NCI-H1092 (cell line): ENCODE data around the gene IER5L.

Experiments
- DNase-seq: peaks from one replicate; lab custom pipeline; 2025; lab: John Stamatoyannopoulos, UW

IER5L gene

DNA sequence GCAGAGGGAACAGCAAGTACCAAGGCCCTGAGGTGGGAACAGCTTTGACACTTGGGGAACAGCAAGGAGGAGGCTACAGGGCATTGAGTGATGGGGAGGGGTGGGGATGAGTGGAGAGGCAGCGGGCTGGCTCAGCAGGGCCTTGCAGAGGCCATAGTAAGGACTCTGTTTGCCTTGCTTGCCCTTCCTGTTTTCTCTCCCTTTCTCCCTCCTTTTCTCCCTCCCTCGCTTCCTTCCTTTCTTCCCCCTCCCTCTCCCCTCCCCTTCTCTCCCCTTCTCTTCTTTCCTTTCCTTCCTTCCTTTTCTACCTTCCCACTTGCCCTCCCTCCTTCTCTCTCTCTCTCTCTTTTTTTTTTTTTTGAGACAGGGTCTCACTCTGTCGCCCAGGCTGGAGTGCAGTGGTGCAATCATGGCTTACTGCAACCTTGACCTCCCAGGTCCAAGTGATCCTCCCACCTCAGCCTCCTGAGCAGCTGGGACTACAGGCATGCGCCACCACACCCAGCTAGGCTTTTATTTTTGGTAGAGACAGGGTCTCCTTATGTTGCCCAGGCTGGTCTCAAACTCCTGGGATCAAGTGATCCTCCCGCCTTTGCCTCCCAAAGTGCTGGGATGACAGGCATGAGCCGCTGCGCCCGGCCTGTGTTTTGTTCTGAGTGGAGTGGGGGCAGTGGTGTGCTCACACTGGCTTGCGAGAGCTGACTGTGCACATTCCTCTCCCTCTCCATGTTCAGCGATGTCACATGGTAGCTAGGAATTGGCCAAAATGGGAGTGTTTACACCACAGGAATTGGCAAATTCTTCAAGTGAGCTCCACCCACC, 17.1 kb downstream of the IER5L start:
- DNase-seq: no peak

- no peak for DNase-seq
Observed at GRCh38 chr9:129156163-129156562, 21.9 kb downstream of the IER5L start.

DNA sequence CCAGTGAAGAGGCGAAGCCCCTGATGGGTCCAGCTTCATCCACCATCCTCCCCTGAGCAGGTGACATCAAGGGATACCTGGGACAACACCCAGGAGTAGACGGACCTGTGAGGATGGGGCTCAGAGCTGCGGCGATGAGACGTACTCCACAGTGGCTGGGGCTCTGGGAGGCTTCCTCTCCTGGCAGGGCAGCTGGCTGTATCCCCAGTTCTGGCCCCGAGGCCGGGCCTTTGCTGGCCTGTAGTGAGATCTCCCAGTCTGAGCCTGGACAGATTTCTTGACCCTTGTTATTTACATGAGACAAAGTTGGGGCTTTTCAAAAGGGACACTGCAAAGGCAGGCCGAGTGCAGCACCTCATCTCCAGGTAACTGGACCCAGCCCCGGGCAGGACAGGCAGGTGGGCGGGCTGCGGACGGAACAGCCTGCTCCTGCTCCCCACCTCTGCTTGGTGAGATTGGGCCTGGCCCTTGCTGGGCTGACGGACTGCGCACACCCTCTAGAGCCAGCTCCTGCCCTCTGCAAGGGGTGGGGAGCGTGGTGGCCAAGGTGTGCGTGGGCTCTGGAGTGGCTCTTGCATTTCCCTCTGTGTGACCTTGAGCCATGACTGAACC, 23.1 kb downstream of the IER5L start:
- no peak for DNase-seq

- no peak for DNase-seq
Observed at GRCh38 chr9:129151469-129151868, 26.6 kb downstream of the IER5L start.

GRCh38 chr9:129150672-129151211, 27.3 kb downstream of the IER5L start:
- no peak for DNase-seq

DNA sequence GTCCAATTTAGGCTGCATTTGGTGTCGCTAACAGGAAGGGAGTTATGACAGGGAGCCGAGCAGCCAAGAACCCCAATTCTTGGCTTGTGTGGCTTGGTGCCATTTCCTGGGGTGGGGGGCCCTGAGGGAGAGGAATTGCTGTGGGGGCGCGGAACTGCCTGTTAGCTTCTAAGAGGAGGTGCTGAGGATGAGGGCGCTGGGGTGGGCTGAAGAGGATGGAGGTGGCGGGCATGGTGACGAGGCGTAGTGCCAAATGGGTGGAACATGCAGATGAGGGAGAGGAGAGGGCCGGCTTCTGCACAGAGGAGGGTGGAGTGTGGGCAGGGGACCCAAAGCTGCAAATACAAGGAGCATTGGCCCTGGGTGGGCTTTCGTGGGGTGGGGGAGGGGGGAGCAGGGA, 27.9 kb downstream of the IER5L start:
- no peak for DNase-seq

DNA sequence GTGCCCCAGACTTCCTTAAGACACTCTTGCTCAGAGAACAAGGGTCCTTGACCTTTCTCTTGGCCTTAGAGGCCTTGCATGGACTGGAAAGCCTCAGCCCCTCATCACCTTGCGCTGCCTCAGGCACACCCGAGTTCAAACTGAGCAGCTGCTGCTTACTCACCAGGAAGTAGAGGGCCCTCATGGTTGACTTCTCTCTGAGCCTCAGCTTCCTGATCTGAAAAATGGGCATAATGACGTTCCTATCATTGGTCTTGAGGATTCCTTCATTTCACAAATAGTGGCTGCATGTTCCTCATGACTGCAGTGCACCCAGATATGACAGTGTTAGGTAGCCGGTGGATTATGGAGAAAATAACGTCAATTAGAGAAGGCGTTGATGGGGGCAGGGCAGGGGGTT, 28.6 kb downstream of the IER5L start:
- no peak for DNase-seq

DNA sequence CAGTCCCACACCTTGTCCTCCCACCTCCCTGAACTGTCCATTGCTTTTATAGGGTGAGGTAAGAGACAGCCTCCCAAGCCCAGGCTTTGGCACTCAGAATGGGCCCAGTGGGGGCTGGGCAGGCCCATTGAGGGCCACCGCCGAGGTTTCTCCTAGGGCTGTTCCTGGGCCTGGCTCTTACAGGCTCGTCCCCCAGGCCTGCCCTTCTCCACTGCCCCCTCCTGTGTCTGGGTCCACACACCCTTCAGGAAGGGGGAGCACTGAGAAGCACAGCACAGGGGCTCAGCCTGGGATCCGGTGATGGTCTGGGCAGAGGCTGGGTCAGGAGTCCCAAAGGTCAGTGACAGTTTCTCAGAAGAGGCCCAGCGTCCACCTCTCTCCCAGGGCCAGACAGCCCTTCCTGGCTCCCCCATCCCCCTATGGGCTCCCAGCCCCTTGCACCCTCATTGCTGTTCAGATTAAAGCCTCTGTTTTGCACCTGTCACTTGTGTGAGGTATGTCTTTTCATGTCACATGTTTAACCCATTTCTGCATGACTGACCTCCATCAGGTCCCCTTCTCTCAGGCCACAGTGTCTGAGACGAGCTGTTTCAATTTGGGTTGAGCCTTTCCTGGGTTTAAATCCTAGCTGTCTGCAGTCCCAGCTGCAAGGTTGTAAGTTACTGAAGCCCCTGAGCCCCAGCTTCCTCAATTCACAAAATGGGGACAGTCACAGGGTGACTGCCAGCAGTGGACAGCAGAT, 29.4 kb downstream of the IER5L start:
- no peak for DNase-seq

- no peak for DNase-seq
Observed at GRCh38 chr9:129146441-129146941, 31.6 kb downstream of the IER5L start.

GRCh38 chr9:129145841-129146292, 32.2 kb downstream of the IER5L start:
- no peak for DNase-seq

- DNase-seq: no peak
Observed at GRCh38 chr9:129145316-129145715, 32.7 kb downstream of the IER5L start.

GRCh38 chr9:129143031-129143927, 34.8 kb downstream of the IER5L start:
- peak; percentile 18 for DNase-seq

DNA sequence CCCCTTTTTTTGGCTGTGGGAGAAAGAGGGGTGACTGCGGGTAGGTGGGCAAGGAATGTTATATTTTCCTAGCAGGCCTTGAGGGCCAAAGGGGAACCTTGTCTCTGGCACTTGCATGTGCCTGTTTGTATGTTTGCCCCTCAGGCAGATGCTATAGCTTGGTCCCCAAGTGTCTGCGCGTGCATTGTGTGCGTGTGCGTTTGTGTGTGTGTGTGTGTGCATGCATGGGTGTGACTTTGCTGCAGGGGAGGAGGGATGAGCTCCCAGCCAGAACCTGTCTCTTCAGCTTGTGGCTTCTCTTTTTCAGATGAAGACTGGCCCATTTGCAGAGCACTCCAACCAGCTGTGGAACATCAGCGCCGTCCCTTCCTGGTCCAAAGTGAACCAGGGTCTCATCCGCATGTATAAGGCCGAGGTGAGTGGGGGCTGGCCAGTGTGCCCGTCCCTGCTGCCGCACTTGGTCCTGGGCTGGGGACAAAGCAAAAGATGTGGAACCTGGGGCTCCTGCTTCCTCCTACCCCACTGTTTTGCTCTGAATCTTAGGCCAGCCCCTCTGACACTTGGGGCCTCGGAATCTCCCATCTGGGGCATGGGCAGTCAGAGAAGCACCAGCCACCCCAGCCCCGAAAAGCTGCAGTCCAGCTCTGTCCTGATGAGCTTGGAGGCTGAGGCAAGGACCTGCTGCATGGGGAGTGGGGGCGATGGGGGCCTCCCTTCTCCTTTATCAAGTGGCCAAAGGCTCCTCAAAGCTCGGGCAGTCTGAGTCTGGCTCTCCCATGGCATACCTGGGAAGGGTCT, 35.7 kb downstream of the IER5L start:
- no peak for DNase-seq

DNA sequence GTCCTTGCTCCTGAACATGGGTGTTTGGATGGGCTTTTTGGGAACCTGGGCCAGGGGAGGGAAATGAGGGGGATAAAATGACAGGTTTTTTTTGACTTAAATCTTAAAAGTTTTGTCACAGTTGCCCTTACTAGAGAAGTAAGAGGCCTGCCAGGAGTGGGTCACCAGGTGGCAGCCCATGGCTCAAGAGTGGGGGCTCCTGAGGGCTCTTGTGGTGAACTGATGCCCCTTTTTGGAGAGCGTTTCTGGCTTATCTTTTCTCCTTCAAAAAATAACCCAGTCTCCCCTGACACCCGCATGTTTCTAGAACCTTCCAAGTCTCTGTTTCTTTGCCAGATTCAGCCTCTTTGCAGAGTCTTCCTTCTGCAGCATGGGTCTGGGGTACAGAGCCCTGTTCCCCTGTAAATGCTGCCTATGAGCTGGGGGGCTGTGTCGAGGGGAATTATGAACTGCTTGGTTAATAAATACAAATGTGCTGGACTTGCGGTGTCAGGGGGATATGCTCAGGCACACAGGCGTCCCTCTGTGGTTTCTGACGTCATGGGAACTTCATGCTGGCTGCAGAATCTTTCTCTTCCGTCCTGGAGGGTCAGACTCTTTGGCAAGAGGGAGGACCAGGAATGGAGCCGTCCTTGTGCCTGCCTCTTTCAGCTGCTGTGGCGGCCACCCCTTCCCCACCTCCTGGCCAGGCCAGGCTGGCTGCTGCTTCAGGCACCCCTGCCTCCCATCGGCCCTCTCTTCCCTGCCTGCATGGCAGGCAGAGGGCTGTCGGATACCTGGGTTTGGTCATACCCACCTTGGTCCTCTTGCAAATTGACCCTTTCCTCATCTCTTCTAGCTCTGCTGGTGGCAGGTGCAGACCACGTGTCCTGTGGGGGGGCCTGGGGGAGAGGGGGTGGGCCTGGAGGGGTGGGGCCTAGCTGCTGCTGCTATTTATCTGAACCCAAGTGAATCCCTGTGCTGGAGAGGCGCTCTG, 36.7 kb downstream of the IER5L start:
- DNase-seq: no peak

DNA sequence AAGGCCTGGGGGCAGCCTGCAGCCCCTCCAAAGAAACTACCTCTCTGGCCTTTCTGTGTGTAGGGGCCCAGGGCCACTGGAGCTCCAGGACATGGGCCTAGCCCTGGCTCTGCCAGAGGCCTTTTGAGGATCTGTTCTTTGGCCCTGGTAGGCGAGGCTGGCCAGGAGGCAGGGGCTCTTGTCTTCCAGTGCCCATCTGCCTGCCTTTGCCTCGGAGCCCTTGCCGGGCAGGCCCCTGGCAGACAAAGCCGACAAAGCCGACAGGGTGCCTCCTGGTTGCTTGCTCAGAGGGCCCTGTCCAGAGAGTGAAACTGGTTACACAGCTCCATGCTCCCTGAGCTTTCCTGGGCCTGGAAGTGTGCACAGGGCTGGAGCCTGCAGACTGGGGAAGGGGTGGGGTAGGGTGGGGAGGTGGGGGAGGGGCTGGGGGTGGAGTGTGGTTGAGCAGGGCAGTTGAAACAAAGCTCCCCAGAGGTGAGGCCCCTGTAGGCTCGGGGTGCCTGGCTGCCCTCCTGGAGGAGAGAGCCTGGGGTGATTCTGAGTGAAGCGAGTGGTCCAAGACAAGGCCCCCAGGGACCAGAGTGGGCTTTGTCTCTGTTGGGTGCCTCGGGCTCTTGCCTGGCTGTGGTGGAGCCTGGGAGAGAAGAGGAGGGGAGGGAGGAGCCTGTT, 37.5 kb downstream of the IER5L start:
- peak; percentile 40 for DNase-seq

DNA sequence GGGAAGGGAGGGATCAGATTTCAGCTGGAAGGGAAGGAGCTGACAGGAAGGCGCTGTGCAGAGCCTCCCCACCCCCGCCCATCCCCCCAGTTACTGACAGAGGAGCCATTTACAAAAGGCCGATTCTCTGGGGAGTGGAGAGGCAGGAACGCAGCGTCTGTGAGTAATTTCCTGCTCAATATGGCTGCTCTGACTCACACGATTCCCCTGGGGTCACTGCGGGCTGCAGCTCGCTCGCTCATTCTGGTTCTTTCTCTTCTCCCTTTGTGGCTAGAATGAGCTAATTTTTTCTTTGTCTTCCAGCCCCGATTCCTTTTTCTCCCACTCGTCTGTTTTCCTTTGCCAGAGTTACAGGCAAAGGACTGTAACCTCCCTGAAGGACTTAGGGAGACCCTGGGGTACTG, 38.1 kb downstream of the IER5L start:
- peak; percentile 93 for DNase-seq

GRCh38 chr9:129139233-129139992, 38.6 kb downstream of the IER5L start:
- DNase-seq: peak; percentile 69
